GM21367 (cell line): Measurements from ENCODE around the gene CTNNA3.

Experiments
- ATAC-seq: cut with Tn5 transposase; IDR thresholded peaks from one replicate; pipeline ENCODE4 v1.9.1; 2021; ENCODE audit not compliant: unreplicated experiment

CTNNA3 gene

DNA sequence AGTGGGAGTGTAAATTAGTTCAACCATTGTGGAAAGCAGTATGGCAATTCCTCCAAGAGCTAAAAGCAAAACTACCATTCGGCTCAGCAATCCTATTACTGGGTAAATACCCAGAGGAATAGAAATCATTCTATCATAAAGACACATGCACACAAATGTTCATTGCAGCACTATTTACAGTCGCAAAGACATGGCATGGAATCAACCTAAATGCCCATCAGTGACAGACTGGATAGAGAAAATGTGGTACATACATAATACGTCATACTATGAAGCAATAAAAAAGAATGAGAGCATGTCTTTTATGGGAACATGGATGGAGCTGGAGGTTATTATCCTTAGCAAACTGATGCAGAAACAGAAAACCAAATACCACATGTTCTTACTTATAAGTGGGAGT is 1646.7 kb downstream of the CTNNA3 start:
- no peak for ATAC-seq

- no peak for ATAC-seq
Measured at GRCh38 chr10:66045859-66046258, 1650.1 kb downstream of the CTNNA3 start.

DNA sequence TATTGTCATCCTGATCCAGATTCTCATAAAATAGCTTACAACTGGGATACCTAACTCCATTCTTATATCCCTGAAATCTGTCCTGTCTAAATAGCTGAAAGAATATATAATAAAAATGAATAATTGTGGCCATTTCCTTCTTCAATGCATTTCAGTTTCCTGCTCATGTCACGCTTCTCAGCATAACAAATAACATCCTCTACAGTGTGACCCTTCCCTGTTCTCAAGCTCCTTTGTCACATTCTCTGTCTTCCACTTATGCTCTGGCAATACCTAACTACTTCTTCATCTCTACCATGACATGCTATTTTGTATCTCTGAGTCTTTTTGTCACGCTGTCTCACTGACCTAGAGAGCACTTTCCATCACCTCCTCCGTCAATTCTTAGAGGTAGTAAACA is 1654.2 kb downstream of the CTNNA3 start:
- ATAC-seq: no peak

- no peak for ATAC-seq
Measured at GRCh38 chr10:66038623-66039022, 1657.4 kb downstream of the CTNNA3 start.

GRCh38 chr10:66026321-66026720 is 1669.7 kb downstream of the CTNNA3 start:
- ATAC-seq: no peak

- ATAC-seq: no peak
Measured at GRCh38 chr10:66025186-66025585, 1670.8 kb downstream of the CTNNA3 start.

- no peak for ATAC-seq
Measured at GRCh38 chr10:66021423-66021822, 1674.6 kb downstream of the CTNNA3 start.

- no peak for ATAC-seq
Measured at GRCh38 chr10:66008221-66008620, 1687.8 kb downstream of the CTNNA3 start.

GRCh38 chr10:66006411-66006810 is 1689.6 kb downstream of the CTNNA3 start:
- no peak for ATAC-seq

GRCh38 chr10:65993451-65993850 is 1702.5 kb downstream of the CTNNA3 start:
- ATAC-seq: no peak

GRCh38 chr10:65968871-65969270 is 1727.1 kb downstream of the CTNNA3 start:
- ATAC-seq: no peak

- ATAC-seq: no peak
Measured at GRCh38 chr10:65968437-65968836, 1727.6 kb downstream of the CTNNA3 start.

GRCh38 chr10:65964205-65964604 is 1731.8 kb downstream of the CTNNA3 start:
- ATAC-seq: no peak

GRCh38 chr10:65952086-65952485 is 1743.9 kb downstream of the CTNNA3 start:
- ATAC-seq: no peak

- no peak for ATAC-seq
Measured at GRCh38 chr10:65950075-65950474, 1745.9 kb downstream of the CTNNA3 start.

DNA sequence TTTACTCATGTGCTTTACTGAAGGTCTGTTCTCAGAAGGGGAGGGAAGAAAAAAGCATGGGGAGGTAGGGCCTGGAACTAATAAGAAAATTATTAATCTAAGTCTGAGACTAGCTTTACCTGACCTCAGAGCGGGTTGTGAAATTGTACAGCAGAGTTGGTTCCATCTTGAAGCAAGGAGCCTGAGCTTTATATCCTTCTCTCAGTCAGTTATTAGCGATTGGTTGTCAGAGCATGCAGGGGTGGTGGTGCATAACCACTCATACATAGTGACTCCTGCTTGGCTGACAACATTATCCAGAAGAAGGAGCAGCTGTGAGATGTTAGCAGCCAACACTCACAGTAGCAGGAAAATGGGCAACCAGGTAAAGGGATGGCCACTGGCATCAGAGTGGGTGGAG is 1746.5 kb downstream of the CTNNA3 start:
- no peak for ATAC-seq

GRCh38 chr10:65945061-65945460 is 1750.9 kb downstream of the CTNNA3 start:
- ATAC-seq: no peak

GRCh38 chr10:65943451-65943850 is 1752.5 kb downstream of the CTNNA3 start:
- no peak for ATAC-seq

DNA sequence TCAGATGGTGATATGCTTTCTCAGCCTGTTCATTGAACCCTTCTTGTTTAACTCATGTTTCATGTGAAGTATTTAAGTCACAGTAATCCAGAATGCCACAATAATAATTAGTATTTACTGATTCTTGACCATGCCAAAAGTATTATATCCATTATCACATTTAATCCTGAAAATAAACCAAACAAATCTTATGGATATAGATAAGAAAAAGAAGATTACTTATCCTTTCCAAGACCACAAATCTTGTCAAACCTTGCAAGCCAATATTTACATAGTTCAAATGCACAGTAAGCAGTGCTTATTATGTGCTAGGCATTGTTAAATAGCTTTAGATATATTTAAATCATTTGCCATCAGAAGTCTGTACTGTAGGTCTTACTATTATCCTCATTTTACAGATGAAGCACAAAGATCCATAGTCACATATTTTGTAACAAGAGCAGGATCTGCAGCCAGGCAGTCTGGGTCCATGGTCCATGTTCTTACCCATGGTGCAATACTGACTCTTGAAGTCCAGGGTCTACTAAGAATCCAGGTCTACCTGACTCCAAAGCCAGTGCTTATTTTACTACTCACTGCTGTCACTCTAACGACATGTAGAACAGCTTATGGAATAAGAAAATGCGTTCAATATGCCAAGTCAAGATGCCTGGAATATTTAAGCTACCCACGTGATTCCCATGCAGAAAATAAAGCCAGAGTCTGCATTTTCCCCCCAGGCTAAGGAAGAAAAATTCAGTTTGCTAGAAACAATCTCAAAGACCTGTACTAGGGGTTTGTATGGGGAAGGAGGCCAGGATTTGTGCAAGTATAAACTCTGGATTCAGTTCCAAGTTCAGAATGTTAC is 1755.0 kb downstream of the CTNNA3 start:
- no peak for ATAC-seq

DNA sequence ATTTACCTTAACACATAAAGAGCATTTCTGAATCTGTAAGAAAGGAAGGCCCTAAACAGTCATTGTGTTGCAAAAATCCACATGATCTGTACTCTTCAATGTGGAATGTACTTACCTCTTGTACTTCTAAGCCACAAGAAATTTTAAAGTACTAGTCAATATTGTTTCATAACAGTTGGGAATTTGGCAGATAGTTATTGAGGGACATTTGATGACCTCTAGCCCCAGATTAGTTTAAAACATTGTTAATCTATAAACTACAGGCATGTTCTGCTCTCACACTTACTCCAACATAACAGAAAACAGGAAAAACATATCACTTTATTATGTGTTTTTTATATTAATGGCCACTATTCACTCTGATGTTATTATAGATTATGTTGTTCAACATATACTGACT is 1755.9 kb downstream of the CTNNA3 start:
- ATAC-seq: no peak

- no peak for ATAC-seq
Measured at GRCh38 chr10:65931291-65932070, 1764.5 kb downstream of the CTNNA3 start.

DNA sequence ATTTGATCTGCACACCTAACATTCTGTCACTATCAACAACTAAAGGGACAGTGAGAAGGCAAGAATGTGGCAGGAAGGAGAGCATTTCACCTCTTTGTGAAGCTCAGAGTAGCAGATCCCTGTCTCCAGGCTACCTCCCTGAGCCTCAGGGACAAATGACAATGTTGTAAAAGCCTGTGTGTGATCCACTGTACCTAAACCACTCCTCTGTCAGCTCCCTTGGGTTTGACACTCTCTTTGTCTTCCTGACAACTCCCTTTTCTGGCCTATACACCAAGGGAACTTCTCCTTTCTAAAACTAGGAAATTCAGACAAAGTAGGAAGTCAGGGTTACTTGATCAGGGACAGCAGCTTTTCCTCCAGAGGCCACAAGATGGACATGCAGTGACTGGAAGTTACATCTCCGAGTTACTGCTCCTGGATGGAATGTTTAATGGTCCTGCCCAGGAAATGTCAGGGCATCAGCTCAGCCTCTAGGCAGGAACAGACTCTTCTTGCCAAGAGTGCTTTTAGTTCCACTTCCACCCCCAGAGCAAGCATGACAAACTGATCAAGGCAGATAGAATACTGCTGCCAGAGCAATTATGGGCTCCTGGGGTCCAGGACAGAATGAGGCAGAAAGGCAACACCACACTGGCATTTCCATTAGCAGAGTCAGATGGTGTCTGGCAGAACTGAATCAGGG is 1784.7 kb downstream of the CTNNA3 start:
- no peak for ATAC-seq
